A549 treated with Hydrocortisone at 1 μM for 4 hours (cell line): Measurements from ENCODE around the gene RANBP1. TPM values are rescaled to one million over a fixed set of nuclear protein-coding genes. Genes with fewer than 3 reads are reported as not detected.

ENCODE experiments used
- total RNA-seq: library from RNA; stranded (reverse); fragments of 200-300 nt; extraction: Qiagen RNA extraction; gene quantifications from 5 replicates; pipeline ENCODE4 v1.2.3, GENCODE V29; 2022

RANBP1 gene
- total RNA-seq = 237 to 302 TPM (median 285 TPM) in 5 replicates

DNA sequence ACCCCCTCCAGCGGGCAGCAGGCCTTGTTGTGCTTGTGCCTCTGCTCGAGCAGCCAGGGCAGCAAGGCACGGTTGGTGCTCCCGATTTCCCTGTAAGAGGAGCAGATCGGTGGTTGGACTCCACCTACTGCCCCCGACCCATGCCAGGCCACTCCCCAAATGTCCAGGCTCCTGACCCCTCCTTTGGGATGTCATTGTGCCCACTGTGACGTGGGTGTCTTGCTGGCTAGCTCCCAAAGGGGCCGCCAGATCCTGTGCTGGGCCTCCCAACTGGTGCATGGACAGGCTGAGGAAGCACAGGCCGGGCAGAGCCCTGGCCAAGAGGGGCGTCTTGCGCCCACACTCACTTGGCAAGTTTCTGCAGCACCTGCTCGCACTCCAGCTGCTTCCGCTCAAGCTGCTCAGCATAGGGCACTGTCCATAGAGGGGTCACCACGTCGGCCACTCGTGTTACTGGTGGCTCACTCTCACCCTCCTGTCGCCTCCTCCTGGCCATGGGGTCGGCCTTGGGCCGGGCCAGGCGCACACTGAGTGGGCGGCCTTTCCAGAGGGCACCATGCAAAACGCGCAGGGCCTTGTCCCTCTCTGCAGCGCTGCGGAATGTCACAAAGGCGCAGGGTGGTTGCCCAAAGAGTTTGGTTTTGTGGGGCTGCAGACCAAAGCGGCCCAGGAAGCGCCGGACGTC, at the start of gene RANBP1:
RANBP1 (plus strand) TSS at position 414 of the 685 bp plus-strand sequence; CDS start at position 495, 81 bp downstream.

DNA sequence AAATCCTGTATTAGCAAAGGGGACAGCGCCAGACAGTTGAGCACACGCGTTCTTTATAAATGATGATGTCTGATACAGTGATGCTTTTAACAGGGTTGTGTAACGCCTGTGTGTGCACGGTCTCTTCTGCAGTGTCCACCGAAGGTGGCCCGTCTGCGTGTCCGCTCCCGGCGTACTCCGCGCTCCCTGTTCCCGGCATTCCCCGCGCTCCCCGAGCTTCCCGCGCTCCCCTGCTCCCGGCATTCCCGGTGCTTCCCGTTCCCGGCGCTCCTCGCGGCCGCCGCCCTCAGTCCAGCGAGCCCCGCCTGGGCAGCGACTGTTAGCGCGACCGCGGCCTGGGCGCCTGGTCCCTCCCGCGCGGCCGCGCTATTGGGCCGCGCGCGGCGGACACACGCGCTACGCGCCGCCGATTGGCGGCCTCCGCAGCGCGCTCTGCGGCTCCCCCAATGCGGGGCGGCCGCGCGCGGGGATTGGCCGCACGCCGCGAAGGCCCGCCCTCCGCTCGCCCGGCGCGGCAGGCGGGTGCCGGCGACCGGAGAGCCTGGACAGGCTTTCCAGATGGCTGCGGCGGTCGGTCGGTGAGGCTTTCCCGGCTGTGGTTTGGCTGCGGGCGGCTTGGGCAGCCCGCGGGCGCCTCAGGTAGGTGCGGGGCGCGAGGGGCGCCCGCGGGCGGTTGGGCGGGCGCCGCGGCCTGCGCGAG, 36.0 kb upstream of the RANBP1 start, which contains the start of gene DGCR8:
DGCR8 (plus strand) TSS at position 497 of the 700 bp plus-strand sequence. CDS start 5,723 bp downstream, outside the sequence.

DNA sequence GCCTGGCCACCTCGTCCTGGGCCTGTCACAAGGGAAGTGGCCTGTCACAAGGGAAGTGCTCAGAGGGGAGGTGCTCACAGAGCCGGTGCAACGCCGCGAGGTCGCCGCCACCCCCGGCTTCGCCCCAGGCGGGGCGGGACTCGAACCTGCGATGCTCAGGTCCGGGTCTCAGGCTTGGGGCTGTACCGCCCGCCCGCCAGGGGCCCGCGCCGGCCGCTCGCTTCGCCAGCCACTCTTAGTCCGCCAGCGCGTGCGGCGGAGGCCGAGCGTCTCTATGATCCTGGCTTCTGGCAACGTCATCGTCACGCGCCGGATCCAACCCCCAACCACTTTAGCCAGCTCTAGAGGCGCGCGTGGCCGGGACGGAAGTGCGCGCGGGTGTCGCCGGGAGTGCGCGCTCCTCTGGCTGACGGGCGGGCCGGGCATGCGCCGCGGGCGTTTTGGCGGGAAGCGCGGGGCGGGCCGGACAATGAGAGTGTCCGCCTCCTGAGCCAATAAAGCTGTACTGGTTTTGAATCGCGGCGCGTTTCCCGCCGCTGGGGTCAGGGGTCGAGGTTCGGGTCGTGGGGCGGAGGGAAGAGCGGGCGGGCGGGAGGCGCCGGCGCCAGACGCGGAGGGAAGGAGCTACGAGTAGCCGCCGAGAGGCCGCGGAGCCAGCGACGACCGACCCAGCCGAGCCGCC, 1.2 kb downstream of the RANBP1 start, which contains the start of gene TRMT2A:
TRMT2A (minus strand) TSS at position 276 of the 682 bp plus-strand sequence. CDS start 320 bp downstream, outside the sequence.

DNA sequence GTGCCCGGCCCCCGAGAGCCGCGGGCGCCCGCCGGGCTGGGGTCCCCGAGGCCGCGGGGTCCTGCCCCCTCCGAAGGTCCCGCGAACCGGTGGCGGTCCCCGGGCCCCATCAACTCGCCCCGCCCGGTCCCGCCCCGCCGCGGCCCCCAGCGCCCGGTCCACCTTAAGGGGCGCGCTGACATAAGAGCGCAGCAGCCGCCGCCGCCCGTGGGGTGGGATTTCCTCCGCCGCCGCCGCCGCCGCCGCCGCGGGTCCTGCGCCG, 15.6 kb downstream of the RANBP1 start, which contains the start of gene ZDHHC8:
ZDHHC8 (plus strand) TSS at position 208 of the 262 bp plus-strand sequence. CDS start 144 bp downstream, outside the sequence.

DNA sequence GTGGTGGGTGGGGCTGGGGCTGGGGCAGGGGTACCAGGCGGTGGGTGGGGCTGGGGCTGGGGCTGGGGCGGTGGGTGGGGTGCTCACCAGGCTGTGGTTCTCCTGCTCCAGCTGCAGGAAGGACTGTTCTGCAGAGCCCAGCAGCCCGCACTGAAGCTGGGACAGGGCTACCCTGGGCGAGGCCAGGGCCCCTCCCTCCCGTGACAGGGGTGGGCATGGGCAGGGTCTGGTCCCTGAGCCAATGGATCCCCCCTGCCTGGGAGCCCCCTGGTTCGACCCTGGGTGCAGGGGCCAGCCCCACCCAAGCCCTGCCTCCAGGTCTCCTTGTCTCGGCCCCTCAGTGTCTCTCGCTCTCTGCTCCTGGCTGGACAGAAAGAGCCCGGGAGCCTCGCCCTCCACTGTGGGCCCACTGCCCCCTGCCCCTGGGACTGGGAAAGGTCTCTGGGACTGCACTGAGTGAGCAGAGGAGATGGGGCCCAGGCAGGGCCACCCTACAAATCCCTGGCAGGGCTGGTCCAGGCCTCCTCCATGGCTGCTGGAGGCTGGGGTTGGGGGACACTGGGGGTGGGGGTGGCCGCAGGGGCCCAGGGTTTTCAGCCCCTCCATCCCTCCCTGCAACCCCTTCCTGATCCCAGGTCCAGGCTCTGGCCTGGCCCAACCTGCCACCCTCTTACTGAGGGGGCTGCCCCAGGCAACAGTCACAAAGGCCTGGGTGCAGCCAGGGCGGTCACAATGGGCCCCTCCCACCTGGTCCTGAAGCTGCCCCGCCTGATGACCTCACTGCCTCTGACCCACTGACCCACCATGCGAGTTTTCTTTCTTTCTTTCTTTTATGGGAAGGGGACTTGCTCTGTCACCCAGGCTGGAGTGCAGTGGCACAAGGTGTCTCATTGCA, 34.7 kb downstream of the RANBP1 start, which contains the start of gene CCDC188:
CCDC188 (minus strand) TSS at position 675 of the 895 bp plus-strand sequence; CDS start at position 606, 69 bp downstream.

Other genes starting within 250 kb of the RANBP1 start
- 124 to 164 TPM (median 153 TPM) in 5 replicates for gene COMT, start 174.3 kb upstream of the RANBP1 start, total RNA-seq
- gene TXNRD2, start 174.3 kb upstream of the RANBP1 start, total RNA-seq = 29.0 to 42.1 TPM (median 36.8 TPM) in 5 replicates
- gene ARVCF, start 99.3 kb upstream of the RANBP1 start, total RNA-seq = 1.9 to 2.7 TPM (median 2.2 TPM) in 5 replicates
- gene TANGO2, start 95.0 kb upstream of the RANBP1 start, total RNA-seq = 12.9 to 15.7 TPM (median 14.6 TPM) in 5 replicates
- gene DGCR8, start 35.9 kb upstream of the RANBP1 start, total RNA-seq = 18.5 to 23.0 TPM (median 19.8 TPM) in 5 replicates
- gene TRMT2A, start 1.1 kb downstream of the RANBP1 start, total RNA-seq = 20.7 to 25.6 TPM (median 24.0 TPM) in 5 replicates
- gene ZDHHC8, start 15.7 kb downstream of the RANBP1 start, total RNA-seq = 28.3 to 39.5 TPM (median 34.2 TPM) in 5 replicates
- gene CCDC188, start 35.0 kb downstream of the RANBP1 start, total RNA-seq = not detected in 5 replicates
- 8.0 to 14.9 TPM (median 12.4 TPM) in 5 replicates for gene RTN4R, start 152.2 kb downstream of the RANBP1 start, total RNA-seq
- gene DGCR6L, start 204.0 kb downstream of the RANBP1 start, total RNA-seq = 30.0 to 44.6 TPM (median 42.0 TPM) in 5 replicates